CD4-positive, alpha-beta T cell (primary cell): ENCODE results near the gene CXorf58. TPM values are rescaled to one million over a fixed set of nuclear protein-coding genes. Genes with fewer than 3 reads are reported as not detected.

Experiments used
- ATAC-seq: fragments of 200-7000 bp; cut with Tn5 transposase; one replicate; pipeline ENCODE4 v1.10.0; 2022; ENCODE audit warnings: mild to moderate bottlenecking; ENCODE audit not compliant: poor library complexity
- CTCF ChIA-PET: fragments of 350-600 bp; sonication (Branson Sonifier 250); formaldehyde crosslinking; loops from one replicate; lab custom pipeline; 2021; ENCODE audit warnings: antibody characterized with exemption, inconsistent platforms; lab: Charles Lee
- POLR2A ChIA-PET: fragments of 350-600 bp; sonication (Branson Sonifier 250); formaldehyde crosslinking; loops from one replicate; lab custom pipeline; 2021; ENCODE audit warnings: antibody characterized with exemption, inconsistent platforms; lab: Charles Lee
- DNase-seq, 14 experiments: peaks; one replicate each; pipeline ENCODE4 v3.0.0-alpha.2; 2013 to 2020; ENCODE audit warnings: mixed read lengths in 2 of 14
- H3K27ac ChIP-seq, 2 donors: one replicate each; pipeline versions ENCODE4 v1.5.1 to v1.7.0; 2013; ENCODE audit warnings: low read length in 2 of 2, low read depth in 1 of 2, mild to moderate bottlenecking in 1 of 2
- H3K27me3 ChIP-seq, 2 experiments: 1 replicate in 1 of 2; 2 replicates in 1 of 2; pipeline versions ENCODE4 v1.6.1 to v1.7.0; 2013; ENCODE audit warnings: low read length in 2 of 2, control low read depth in 1 of 2, mild to moderate bottlenecking in 1 of 2, moderate library complexity in 1 of 2; ENCODE audit not compliant: insufficient read depth in 2 of 2, control insufficient read depth in 1 of 2
- H3K36me3 ChIP-seq: one replicate; pipeline ENCODE4 v1.6.1; 2013; ENCODE audit warnings: low read length, control low read depth; ENCODE audit not compliant: insufficient read depth
- H3K4me1 ChIP-seq: one replicate; pipeline ENCODE4 v1.6.1; 2013; ENCODE audit warnings: low read length, control low read depth; ENCODE audit not compliant: insufficient read depth
- H3K4me3 ChIP-seq: one replicate; pipeline ENCODE4 v1.5.1; 2013; ENCODE audit warnings: mild to moderate bottlenecking, low read length, moderate library complexity
- H3K9me3 ChIP-seq, 2 experiments: 1 replicate in 1 of 2; 2 replicates in 1 of 2; pipeline versions ENCODE4 v1.6.1 to v1.7.0; 2013; ENCODE audit warnings: low read length in 2 of 2, mild to moderate bottlenecking in 2 of 2, control low read depth in 1 of 2, moderate library complexity in 1 of 2; ENCODE audit not compliant: control insufficient read depth in 1 of 2, insufficient read depth in 1 of 2
- H3K27ac Mint-ChIP-seq: one replicate; pipeline ENCODE4 v1.8.0; 2020; ENCODE audit warnings: mixed read lengths
- H3K27me3 Mint-ChIP-seq: one replicate; pipeline ENCODE4 v1.8.0; 2021; ENCODE audit warnings: mixed read lengths
- H3K36me3 Mint-ChIP-seq: one replicate; pipeline ENCODE4 v1.8.0; 2021; ENCODE audit warnings: low read depth, mixed read lengths
- H3K4me1 Mint-ChIP-seq: one replicate; pipeline ENCODE4 v1.8.0; 2021; ENCODE audit warnings: low read depth, mixed read lengths
- H3K4me3 Mint-ChIP-seq: one replicate; pipeline ENCODE4 v1.8.0; 2020; ENCODE audit warnings: mild to moderate bottlenecking, mixed read lengths
- H3K9me3 Mint-ChIP-seq: one replicate; pipeline ENCODE4 v1.8.0; 2020; ENCODE audit warnings: mixed read lengths
- intact Hi-C, 2 experiments: fragments of 100-400 bp; cut with DNase I in 1 of 2; cut with micrococcal nuclease in 1 of 2; formaldehyde crosslinking; loops; one replicate each; pipeline versions ENCODE4 v1.15.1 to v1.9.0; 2023 to 2025; cut with DNase I, micrococcal nuclease
- total RNA-seq, 174 experiments: library from RNA in 2 of 174; stranded (reverse) in 2 of 174; gene quantifications; one replicate each; pipeline ENCODE4 v1.2.3 and lab custom pipeline; 2021 to 2026
- TF ChIP-seq, protein P1 (sequence below): fragments of 200-600 bp; IDR thresholded peaks from one replicate; pipeline ENCODE4 v1.8.0; 2022; ENCODE audit warnings: antibody characterized with exemption, mild to moderate bottlenecking

CXorf58 gene
- total RNA-seq, 2 experiments from 2014 or later: not detected

- H3K9me3 ChIP-seq: no peaks in the 10 kb centered on the region
- TF ChIP-seq, protein P1, sequence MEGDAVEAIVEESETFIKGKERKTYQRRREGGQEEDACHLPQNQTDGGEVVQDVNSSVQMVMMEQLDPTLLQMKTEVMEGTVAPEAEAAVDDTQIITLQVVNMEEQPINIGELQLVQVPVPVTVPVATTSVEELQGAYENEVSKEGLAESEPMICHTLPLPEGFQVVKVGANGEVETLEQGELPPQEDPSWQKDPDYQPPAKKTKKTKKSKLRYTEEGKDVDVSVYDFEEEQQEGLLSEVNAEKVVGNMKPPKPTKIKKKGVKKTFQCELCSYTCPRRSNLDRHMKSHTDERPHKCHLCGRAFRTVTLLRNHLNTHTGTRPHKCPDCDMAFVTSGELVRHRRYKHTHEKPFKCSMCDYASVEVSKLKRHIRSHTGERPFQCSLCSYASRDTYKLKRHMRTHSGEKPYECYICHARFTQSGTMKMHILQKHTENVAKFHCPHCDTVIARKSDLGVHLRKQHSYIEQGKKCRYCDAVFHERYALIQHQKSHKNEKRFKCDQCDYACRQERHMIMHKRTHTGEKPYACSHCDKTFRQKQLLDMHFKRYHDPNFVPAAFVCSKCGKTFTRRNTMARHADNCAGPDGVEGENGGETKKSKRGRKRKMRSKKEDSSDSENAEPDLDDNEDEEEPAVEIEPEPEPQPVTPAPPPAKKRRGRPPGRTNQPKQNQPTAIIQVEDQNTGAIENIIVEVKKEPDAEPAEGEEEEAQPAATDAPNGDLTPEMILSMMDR: no peak
- ChIA-PET POLR2A (no interaction called here), CTCF (interaction anchor here (1.4 kb wide), 1 partner anchor 18 kb away, joined by 3 read pairs; the partner anchor contains the start of genes APOO and CXorf58)
- intact Hi-C loops: no loop called here
- no peak overlapping the region for H3K4me3 Mint-ChIP-seq
- no peak overlapping the region for H3K27ac ChIP-seq
- no peaks in the 10 kb centered on the region for H3K27me3 Mint-ChIP-seq
- H3K4me3 ChIP-seq: no peak overlapping the region
- H3K36me3 ChIP-seq: no peaks in the 10 kb centered on the region
- ATAC-seq (no peak), DNase-seq (no peak)
- no peaks in the 10 kb centered on the region for H3K9me3 Mint-ChIP-seq
- peaks cover 2% of the 10 kb centered on the region for H3K4me1 ChIP-seq
- no peaks in the 10 kb centered on the region for H3K36me3 Mint-ChIP-seq
- no peak overlapping the region for H3K27ac Mint-ChIP-seq
- no peaks in the 10 kb centered on the region for H3K27me3 ChIP-seq
- H3K4me1 Mint-ChIP-seq: peaks cover 3% of the 10 kb centered on the region
Measured at GRCh38 chrX:23926015-23926414, 18.2 kb downstream of the CXorf58 start.

GRCh38 chrX:23930894-23931604 is 23.2 kb downstream of the CXorf58 start:
- peak; percentile 96 for ATAC-seq
- TF ChIP-seq, protein P1: no peak
- ChIA-PET CTCF (interaction anchor here (2.1 kb wide), 1 partner anchor 23 kb away, joined by 4 read pairs; the partner anchor contains the start of genes APOO and CXorf58), POLR2A (interaction anchor here (0.8 to 1.2 kb wide), 2 partner anchors 22 to 95 kb away, joined by 3 to 5 read pairs; no protein-coding TSS in a partner anchor)
- no peaks in the 10 kb centered on the region for H3K36me3 ChIP-seq
- intact Hi-C loops: loop anchor here in 1 of 2 experiments (1.0 kb wide), 1 partner anchor 24 kb away; the partner anchor contains the start of gene APOO
- no peak overlapping the region for H3K4me3 ChIP-seq
- Mint-ChIP-seq H3K36me3 (no peaks in the 10 kb centered on the region), H3K4me1 (peaks cover 17% of the 10 kb centered on the region), H3K4me3 (no peak overlapping the region), H3K9me3 (no peaks in the 10 kb centered on the region), H3K27ac (peak overlapping the region; percentile 82), H3K27me3 (no peaks in the 10 kb centered on the region)
- peaks cover 6% of the 10 kb centered on the region for H3K4me1 ChIP-seq
- DNase-seq: peak in 3 of 14 experiments; percentile 38 to 73 (median 46)
- no peaks in the 10 kb centered on the region for H3K9me3 ChIP-seq
- no peak overlapping the region for H3K27ac ChIP-seq
- H3K27me3 ChIP-seq: no peaks in the 10 kb centered on the region

DNA sequence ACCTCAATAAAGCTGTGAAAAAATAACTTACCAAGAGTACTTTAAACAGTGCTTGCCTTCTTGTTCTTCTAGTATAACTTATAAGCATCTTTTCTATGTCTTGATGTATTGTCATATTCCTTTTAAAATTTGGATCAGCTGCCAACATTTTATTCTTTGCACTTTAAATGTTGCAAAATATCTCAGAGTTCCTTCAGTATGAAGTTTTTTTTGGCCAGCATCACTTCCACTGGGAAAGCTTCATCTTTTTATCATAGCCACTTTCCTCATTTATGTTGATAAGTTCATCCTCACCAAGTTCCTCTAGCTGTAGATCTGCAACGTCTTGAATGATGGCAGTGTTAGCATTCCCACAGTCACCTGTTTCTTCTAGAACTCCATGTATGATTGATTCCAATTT is 24.2 kb downstream of the CXorf58 start:
- ATAC-seq (no peak), DNase-seq (no peak)
- H3K27ac Mint-ChIP-seq: peak overlapping the region; percentile 82
- no peaks in the 10 kb centered on the region for H3K36me3 Mint-ChIP-seq
- no peaks in the 10 kb centered on the region for H3K27me3 Mint-ChIP-seq
- H3K4me1 Mint-ChIP-seq: peaks cover 17% of the 10 kb centered on the region
- TF ChIP-seq, protein P1: no peak
- Histone ChIP-seq H3K4me1 (peaks cover 6% of the 10 kb centered on the region), H3K27me3 (no peaks in the 10 kb centered on the region), H3K36me3 (no peaks in the 10 kb centered on the region), H3K9me3 (no peaks in the 10 kb centered on the region), H3K4me3 (no peak overlapping the region), H3K27ac (peak overlapping the region in 1 of 2 donors; percentile 23)
- no peak overlapping the region for H3K4me3 Mint-ChIP-seq
- H3K9me3 Mint-ChIP-seq: no peaks in the 10 kb centered on the region
- ChIA-PET POLR2A (interaction anchor here (0.8 to 1.2 kb wide), 2 partner anchors 21 to 94 kb away, joined by 3 to 5 read pairs; no protein-coding TSS in a partner anchor), CTCF (no interaction called here)
- intact Hi-C loops: no loop called here
